GM18498 (cell line): ENCODE results near the gene ASB7.
"Not testable (repeated sequence)": the region's sequence is repeated elsewhere in the genome, so short reads cannot be mapped to it uniquely, and the experiment has no call there.

Source experiments
- ATAC-seq: cut with Tn5 transposase; IDR thresholded peaks from one replicate; pipeline ENCODE4 v1.9.1; 2021; ENCODE audit warnings: mild to moderate bottlenecking, moderate library complexity; ENCODE audit not compliant: unreplicated experiment

ASB7 gene, protein sequence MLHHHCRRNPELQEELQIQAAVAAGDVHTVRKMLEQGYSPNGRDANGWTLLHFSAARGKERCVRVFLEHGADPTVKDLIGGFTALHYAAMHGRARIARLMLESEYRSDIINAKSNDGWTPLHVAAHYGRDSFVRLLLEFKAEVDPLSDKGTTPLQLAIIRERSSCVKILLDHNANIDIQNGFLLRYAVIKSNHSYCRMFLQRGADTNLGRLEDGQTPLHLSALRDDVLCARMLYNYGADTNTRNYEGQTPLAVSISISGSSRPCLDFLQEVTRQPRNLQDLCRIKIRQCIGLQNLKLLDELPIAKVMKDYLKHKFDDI

DNA sequence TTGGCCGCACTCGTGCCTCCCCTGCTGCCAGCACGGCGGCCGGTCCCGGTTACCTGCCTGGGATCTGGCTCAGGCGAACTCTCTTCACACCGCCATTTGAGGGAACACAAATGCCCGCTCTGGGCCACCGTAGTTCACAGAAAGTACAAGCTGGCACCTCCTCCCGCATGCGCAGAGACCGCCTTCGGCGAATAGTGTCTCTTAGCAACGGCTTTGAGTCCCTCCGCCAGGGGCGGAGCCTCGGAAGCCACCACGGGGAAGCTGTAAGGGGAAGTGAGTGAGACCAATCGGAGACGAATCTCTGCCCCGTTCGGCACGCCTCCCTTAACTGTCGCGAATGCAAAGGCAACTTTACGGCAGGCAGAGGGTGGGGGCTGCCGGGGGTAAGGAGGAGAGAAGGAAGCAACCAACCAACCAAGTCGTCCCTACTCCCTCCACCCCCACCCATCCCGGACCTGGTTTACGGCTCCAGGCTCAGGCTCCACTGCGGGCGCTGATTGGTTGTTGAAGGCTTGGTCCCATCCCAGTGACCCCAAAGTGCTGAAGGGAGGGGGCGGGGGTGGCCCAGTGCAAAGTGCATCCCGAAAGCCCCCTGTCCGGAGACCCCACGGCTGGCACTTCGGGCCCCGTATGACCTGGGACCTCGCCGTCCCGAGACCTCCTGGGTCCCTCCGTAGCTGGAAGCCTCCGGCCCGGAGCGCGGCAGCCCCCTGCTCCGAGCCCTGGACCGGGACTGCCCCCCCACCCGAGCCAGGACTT is at the start of gene ASB7, which contains the start of gene LINS1:
Gene ASB7, plus strand, starts transcription at position 526 of the 759 bp plus-strand sequence. CDS start 9,628 bp downstream, outside the sequence.
Gene LINS1, minus strand, starts transcription at position 121 of the 759 bp plus-strand sequence. CDS start 21,342 bp downstream, outside the sequence.
- ATAC-seq, result peak; percentile 88

DNA sequence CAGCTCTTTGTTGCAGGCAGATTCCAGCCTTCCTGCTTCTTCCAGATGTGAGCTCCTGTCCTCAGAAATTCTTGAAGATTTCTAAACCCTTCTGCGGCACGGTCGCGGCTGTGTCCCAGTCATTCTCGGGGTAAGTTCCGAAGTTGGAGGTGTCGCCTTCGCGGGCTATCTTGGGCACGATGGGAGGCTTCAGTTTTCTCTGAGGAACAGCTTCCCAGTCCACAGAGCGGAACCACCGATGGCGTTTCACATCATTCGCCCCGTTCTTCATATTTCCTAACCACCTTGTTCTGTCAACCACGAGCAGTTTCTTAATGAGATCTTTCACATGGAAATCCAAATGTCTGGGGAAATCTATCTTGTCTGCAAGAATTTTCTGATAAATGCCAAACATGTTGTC is 48.9 kb upstream of the ASB7 start:
- ATAC-seq, result no peak

DNA sequence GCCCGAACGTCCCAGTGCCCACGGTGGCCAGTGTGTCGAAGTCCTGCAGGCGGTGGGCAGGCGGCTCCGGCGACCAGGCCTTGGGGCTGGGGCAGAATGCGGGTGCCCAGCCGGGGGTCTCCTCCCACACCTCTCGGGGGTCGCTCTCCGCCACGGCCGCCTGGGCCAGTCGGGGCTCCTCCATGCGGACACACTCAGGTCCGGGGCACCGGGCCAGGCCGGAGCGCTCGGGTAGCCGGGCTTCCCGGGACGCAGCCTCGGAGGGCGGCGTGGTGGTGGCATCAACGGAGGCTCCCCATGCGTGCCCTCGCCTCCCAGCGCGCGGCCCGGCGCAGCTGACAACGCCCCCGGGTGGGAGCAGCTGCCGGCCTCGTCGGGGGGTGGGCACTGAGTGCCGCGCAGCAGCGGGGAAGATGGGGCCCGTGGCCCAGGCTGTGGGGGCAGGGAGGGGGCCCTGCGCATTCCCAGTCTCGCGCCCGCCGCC is 43.6 kb upstream of the ASB7 start:
- ATAC-seq, result no peak

DNA sequence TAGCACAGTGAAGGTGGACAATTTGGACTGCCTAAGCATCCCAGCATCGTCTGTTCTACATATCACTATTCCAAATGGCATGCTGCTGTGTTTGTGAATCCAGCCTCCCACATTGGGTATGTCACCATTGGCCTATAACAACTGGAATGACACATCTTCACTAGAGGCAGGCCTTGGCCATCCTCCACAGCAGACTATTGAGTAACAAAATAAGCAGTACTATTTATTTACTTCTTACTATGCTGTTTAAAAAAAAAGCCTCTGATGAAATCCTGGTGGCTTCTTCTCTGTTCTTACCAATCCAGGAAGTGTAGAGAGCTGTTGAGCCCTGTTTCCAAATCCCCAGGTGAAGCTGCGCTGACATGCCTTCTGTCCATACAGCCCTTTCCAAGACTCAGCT is 43.1 kb upstream of the ASB7 start:
- ATAC-seq, result no peak

DNA sequence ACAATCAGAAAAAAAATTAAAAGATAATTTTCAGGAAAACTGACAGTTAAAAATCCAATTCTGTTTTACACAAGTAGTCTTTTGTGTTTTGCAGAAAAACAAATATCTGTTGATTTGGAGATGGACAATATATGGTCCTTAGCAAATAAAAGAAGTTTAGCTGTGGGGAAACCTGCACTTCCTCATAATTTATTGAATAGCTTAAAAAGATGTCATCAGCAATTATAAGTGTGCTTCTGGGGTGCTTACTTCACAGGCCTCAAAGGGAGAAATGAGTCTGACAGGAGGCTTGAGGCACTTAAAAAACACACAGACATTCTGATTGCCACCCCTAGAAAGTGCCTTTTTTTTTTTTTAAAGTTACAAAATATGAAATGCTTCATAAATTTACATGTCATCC is 42.1 kb upstream of the ASB7 start:
- no peak for ATAC-seq

DNA sequence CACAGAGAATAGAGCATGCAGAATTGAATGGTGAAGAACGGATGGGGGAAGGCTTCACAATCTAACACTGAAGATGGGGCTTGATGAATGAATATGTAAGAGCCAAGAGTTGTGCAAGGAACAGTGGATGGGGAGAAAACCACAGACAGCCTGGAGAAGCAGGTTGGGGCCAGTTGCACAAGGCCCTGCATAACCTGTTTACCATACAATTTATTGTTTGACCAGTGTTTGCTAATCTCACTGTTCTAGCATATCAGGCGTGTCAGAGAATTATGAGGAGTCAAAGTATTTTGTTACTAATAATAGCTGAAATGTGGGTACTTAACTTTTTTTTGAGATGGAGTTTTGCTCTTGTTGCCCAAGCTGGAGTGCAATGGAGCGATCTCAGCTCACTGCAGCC is 36.8 kb upstream of the ASB7 start:
- ATAC-seq, result no peak

DNA sequence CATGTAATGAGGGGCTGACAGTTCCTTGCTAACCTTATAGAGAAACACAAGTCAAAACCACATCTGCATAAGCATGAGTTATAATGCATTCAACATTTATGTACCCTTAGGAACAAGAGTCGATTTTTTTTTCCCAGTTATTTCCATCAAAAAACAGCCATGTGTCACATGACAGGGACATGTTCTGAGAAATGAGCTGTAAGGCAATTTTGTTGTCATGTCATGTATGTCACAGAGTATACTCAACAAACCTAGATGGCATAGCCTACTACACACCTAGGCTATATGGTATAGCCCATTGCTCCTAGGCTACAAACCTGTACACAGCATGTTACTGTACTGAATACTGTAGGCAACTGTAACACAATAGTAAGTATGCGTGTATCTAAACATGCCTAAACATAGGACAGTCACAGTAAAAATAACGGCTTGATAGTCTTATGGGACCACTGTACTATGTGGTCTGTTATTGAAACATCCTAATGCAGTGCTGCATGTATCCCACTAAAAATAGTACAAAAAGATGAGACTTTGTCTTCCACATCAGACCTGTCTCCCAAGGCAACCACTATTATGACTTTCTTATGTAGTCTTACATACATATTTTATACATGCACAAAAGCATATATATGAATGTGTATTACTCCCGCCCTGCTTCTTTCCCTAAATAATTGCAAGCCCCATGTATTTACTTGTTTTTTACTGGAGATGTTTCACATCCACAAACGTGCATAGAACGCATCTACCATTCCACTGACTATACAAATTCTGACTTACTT is 35.4 kb upstream of the ASB7 start:
- no peak for ATAC-seq

DNA sequence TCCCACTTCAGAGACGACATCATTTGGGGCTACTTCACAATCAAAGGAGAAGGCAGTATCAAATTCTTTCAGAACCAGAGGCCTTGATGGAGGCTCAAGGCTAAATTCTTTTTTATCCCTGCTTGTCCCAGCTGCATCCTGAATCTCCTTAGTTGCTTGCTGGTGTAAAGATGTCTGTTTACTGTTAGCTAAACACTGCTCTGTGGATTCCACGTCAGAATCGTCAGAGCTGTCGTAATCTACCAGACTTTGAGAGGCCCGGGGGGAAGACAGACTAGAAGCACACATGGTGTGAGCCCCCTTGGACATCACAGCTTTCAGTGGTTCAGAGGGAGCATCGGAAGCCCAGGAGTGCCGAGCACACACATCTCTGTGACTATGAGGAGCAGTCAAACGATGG is 33.0 kb upstream of the ASB7 start:
- ATAC-seq, result no peak

DNA sequence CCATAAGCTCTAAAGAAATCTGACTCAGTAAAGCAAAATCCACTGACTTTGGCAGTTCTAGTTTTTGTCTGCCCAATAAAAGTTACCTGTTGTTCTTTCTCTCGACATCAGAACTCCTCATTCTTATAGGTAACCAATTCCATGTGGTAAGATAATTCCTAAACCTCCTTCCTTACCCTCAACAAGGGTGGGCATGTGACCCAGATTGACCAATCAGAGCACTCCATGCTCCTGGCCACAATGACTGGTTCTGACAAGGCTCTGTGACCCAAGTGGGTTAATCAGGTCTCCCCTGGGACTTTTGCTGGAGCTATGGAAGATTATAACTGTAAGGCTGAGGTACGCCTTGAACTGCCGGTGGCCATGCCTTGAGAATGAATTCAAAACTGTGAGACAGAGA is 32.1 kb upstream of the ASB7 start:
- peak; percentile 18 for ATAC-seq

DNA sequence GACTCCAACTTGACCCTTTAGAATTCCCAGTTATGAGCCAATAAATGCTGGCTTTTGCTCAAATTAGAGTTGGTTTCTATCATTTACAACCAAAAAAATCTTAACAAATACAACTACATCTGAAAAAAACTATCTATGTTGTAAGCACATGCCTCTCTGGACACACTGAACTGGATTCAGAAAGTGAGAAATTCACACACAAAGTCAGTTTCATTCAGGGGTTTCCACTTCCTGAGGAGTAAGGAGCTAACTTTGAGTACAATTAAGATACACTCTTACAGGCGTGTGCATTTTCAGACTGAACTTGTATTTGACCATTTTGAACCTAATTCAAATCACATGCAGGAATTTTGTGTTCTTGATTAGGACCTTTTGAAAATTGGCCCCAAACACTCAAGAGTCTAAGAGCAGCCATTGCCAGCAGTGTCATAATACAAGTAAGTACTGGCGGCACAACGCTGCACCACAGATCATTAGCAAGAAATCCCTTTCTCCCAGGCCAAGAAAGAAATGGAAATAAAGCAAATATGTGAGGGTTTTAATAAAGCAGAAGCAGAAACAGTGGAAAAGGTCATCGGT is 31.6 kb upstream of the ASB7 start:
- ATAC-seq, result peak; percentile 95

DNA sequence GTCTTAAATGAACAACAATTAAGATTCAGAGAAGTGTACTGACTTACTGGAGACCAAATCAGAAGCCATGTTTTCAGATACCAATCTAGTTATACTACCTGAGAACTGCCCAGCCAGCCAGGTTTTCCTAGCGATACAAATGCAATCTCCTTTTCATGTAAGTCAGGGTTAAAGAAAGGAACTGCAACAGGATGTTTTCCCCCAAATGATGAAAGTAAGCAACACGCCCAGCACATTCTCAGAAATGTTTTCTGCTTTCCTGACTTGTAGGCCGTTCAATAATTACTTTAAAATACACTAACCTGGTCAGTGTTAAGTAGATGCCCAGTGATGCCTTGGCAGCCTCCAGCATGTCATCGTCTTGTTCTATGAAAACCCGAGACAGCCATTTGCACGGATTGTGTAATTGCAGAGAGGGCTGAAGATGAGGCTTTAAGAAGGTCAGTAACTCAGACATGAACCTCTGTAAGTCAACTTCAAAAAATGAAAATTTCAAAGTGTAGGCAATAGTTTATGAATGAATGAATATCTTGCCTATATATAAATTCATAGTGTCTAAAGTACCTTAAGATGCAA is 30.7 kb upstream of the ASB7 start:
- no peak for ATAC-seq

DNA sequence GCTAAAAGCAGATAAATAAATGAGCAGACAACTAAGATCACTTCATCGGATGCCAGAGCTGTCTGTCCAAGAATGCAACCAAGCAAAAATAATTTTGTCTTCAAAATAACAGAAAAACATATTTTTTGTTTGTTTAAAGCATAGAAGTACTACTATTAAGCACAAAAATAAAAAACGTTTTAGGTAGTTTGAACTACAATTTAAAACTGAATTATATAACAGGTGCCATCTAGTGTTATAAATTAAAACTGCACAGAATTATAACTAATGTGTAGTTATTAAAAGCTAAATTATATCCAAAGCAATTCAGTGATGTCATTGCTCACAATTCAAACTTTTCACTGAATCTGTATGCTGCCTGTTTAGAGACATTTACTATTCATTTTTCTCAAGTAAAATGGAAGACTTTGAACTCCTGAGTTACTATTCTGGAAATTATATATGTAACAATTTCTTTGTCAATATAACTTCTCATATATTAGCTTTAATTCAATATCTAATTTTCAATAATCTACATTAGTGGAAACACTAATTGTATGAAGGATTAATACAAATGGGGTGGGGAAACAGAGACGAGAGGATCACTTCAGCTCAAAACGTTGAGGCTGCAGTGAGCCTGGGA is 29.9 kb upstream of the ASB7 start:
- no peak for ATAC-seq

DNA sequence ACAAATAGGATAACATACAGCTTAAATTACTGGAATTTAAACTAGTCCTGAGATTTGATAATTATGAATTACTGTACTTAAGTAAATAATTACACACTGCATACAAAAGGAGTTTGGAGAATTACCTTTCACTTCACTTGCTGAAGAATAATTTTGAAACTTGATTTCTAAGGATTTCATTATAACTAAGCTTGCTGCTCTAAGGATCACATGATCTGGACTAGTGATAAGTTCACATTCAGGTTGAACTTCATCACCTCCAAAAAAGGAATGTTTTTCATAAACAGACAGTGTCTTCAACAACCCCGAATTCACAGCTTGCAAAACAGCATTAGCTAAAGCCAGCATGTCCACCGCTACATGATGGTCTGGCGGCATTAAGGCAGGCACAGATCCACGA is 28.9 kb upstream of the ASB7 start:
- no peak for ATAC-seq

DNA sequence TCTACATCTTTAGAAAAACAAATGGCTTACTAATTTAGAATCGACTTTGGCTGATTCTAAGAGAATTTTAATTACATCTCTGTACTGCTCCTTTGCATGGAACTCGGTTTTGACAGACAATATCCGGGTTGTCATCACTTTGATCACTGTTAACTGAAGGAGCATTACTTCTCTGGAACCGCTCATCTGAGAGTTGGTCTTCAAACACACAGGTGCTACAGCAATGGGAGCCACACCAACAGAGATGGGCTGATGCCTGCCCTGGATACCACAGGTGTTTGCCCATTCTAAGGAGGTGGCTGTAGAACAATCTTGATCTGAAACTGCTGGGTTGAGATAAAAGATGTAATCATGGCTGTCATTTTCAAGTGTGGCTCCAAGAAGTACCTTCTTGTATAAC is 22.0 kb upstream of the ASB7 start:
- no peak for ATAC-seq

DNA sequence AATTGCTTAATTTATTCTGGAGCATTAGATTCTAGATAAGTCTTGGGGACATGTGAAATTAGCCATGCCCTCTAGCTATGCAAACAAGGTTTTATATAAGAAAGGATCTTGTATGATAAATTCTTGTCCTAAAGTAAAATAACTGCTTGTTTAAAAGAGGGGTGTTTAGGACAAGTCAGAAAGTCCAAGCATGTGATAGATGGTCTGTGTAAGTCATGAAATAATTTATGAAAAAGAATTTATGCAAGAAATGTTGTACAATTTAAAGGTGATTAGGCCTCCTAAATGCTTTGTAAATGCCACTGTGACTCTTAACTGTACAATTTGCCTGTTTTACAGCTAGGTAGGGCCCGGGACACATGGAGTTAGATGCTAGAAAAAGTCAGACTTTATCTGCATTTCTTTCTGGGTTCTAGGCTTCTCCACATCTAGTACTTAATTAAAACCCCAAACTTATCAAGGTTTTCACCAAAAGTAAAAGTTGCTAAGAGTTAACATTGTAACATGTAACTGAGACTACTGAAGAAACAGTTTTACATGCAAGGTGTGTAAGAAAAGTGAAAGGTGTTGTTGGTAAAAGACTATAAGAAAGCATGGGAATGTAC is 13.6 kb upstream of the ASB7 start:
- ATAC-seq, result no peak

DNA sequence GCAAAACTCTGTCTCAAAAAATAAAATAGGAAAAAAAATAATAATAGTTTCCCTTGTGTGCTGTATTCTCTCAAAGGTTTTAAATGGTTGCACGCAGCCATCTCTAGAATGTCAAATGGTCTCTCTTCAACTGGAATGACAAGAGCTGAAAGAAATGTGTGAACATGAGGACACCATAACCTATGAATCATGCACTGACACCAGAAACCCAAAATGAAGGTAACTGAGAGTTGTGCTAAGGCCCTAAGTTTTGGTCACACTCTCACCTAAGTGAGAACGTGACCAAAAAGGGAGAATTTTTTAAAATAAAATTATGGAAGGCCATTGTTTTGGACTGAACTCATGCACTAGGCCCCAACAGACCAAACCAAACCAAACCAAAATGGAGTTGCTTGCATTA is 11.2 kb upstream of the ASB7 start:
- ATAC-seq, result not testable (repeated sequence)

DNA sequence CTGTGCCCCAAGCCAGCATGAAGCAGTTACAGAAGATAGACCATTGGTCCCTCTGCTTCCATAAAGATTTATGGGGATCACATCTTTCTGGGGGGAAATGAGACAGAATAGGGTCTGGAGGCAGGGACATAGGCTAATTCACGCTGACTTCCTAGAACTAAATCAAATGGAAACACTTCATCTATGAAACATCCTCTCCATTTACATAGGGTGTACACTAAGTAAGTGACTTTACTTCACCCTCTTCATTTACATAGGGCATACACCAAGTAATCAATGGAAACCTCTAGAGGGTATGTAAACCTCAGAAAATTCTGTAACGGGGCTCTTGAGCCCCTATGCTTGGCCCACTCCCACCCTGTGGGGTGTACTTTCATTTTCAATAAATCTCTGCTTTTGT is 10.6 kb upstream of the ASB7 start:
- no peak for ATAC-seq

DNA sequence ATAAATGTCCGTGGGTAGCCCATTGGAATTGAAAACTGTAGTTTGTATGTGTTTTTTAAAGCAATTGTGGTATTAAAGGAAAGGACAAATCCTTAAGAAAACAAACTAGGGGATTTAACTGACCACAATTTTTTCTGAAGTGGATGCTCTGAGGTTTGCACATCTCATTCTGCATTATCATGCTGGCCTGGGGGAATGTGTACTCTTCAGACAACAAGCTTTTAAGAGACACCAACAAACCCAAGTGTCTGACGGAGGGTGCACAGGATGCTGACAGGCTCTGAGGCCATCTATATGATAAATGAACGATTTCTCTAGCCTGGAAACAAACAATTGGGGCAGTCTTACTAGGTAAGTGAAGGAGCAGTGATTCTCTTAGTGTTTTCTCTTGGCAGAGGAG is 9.5 kb upstream of the ASB7 start:
- ATAC-seq, result no peak

DNA sequence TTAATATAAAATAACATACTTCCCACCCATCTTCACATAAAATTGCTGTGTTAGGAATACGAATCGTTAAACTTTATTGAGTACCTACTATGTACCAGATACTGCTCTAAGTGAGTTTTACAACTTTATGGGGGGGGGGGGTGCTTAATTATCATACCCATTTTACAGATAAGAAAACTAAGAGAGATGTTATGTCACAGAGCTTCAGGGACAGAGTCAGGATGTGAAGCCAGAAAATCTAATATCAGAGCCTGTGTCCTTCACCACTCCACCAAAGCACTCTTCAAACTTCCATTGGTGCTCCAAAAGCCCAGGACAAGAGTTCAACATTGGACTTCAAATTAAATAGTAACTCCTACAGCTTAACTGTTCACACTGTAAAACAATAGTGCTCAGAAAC is 9.0 kb upstream of the ASB7 start:
- no peak for ATAC-seq

DNA sequence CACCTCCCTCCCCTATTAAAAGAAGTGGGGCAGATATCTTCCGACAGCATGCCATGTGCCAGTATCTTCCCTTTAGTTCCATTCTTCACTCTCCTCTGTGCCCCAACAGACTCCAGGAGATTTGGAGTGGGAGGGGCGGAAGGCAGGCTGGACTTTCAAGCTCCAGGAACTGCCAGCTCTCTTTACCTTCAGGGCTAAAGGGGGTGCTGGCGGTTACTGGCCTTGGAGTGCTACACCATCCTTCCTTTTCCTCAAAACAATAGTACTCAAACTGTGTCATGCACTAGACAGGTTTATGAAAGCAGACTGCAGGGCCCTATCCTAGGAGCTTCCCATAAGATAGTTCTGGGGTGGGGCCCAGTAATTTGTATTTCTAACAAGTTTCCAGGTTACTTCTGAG is 6.4 kb upstream of the ASB7 start:
- ATAC-seq, result no peak
